GM21367 (cell line): Measurements from ENCODE around the gene DIPK2B.

Experiments used
- ATAC-seq: cut with Tn5 transposase; IDR thresholded peaks from one replicate; pipeline ENCODE4 v1.9.1; 2021; ENCODE audit not compliant: unreplicated experiment

DIPK2B gene

DNA sequence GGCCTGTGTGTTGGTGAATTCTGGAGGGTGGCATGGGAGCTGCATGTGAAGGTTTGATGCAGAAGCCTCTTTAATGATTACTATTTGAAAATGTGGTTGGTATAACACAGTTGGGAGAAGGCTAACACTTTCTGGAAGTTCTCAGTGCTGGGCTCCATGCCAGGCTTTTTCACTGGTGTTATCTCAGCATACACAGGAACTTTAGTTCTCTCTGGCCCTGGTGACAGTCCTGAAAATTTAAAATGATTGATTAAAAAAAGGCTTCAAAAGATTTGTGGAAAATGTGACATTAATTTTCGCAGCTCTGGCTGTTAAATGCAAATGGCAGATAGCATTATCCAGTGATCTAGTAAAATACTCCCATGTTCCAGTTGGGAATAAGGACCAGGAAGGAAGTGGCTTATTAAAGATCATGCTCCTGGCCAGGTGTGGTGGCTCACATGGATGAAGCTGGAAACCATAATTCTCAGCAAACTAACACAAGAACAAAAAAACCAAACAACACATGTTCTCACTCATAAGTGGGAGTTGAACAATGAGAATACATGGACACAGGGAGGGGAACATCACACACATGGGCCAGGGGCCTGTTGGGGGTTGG lies 36.6 kb downstream of the DIPK2B start:
- no peak for ATAC-seq

DNA sequence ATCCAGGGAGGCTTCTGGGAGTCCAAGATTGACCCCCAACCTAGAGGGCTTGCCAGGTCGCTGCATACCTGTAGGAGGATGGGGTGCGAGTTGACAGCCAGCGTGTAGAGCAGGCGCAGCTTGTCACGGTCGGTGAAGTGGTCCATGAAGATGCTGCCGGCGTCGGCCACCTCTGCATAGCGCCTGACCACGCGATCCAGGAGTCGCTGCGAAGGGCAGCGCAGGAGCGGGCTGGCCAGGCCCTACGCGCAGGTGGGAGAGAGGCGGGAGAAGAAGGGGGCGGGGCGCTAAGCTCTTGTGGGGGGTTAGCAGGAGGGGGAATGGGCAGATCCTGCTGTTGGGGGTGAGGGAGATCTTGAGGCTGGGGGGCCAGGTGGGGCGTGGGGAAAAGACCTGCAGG lies 43.0 kb downstream of the DIPK2B start:
- ATAC-seq = no peak

DNA sequence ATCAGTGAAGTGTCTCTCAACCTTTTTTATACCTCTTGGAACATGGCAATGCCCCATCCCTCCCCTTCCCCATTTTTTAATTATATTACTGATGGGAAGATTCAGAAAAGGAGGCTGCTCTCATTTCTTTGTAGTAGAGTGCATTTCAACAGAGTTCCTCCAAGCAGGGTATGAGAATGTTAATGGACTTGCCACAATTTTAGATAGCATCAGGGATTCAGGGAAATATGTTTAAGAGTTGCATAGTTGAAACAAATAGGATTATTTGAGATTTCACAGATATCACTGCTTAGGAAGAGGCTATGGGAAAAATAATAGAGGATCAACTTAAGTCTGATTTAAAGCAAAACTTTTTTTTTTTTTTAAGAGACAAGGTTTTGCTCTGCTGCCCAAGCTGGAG lies 46.2 kb downstream of the DIPK2B start:
- ATAC-seq = no peak

DNA sequence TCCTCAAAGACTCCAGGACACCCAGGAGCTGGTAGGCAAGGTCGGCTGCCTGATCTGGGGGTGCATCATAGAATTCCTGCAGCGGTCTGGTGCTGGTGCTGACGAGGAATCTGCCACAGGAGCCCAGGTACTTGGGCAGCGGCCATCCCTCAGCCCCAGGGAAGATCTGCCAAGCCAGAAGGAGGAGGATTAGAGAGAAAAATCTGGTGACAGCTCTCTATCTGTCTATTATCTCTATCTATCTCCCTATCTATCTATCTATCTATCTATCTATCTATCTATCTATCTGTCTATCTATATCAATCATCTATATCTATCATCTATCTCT lies 46.7 kb downstream of the DIPK2B start:
- ATAC-seq = no peak
